NCI-H2029 treated with DMSO at 0.1 percent for 48 hours (cell line): ENCODE measurements around the gene ESR2.
"Not testable (repeated sequence)": the region's sequence is repeated elsewhere in the genome, so short reads cannot be mapped to it uniquely, and the experiment has no call there.

Source experiments
- DNase-seq: peaks from one replicate; lab custom pipeline; 2025; lab: John Stamatoyannopoulos, UW

Gene ESR2

DNA sequence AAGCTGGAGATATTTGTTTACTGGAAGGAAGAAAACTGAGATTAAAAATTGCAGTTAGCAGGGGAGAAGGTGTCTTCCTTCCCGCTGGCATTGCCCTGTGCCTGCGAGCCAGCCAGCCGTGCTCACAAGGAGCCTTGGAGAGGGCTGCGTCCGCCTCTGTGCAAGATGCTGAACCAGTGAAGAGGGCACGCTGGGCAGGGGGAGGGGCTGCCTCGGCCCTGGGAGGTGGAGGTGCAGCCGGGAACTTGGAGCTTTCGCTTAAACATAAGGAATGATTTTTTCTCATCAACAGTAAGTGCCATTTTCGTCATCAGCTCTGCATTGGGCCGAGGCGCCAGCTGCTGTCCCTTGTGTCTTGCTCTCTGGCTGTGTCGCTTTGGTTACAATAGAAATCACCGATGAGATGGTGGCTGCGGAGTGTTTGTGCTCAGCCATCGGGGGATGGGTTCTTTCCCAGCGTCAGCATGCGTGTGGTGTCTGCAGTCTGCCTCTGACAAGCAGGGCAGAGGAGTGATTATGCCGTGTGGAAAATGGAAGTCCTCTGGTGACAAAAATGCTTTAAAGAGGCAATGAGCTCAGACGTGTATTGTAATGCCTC lies 97.3 kb downstream of the ESR2 start:
- no peak for DNase-seq

DNA sequence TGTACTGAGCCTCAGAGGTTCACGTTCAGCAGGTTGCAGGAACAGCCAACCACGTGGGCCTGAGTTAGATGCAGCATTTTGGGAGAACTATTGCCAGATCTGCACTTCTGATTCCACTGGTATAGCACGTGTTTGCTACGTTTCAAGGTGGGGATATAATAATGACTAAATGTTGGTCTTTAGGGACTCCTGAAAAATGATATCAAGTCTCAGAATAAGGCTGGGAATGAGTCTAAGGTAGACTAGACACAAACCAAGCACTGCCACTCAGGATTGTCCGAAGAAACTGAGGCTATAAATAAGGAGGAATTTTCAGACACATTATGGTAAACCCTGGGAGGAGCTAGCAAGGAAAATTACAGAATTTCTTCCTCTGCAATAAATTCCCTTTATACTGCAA lies 98.1 kb downstream of the ESR2 start:
- DNase-seq: no peak

DNA sequence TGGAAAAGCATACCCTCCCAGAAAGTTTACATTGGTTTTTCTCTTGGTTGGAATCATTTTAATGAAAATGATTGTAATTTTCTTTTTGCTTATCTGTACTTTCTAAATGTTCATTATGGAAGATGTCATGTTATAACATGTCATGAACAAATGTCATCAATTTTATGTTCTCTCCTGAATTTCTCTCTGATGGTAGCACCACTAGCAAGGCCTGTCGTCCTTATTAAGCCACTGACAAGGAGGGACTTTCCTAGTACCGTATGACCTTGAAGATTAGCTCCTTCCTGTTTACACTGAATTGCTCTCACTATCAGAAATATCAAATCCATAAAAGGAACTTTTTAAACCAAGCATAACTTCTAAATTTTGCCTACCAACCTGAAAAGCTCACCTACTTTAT lies 99.0 kb downstream of the ESR2 start:
- DNase-seq: no peak

GRCh38 chr14:64194404-64194803 lies 99.8 kb downstream of the ESR2 start:
- DNase-seq: no peak

DNA sequence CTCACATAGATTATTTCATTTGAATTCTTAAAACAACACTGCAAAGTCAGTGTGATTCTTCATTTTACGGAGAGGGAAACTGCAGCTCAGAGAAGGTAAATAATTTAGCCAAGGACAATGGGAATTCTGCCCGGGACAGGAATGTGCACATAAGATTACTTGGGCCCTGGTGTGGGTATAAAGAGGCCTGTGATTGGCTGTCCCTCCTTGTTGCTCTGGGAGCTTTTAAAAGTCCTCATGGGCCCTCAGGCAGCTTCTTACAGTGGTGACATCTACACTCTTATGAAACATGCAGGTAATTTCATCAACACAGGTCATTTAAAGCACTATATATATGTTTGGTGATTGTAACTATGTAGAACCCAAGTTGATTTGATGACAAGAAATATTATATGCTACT lies 100.3 kb downstream of the ESR2 start:
- no peak for DNase-seq

DNA sequence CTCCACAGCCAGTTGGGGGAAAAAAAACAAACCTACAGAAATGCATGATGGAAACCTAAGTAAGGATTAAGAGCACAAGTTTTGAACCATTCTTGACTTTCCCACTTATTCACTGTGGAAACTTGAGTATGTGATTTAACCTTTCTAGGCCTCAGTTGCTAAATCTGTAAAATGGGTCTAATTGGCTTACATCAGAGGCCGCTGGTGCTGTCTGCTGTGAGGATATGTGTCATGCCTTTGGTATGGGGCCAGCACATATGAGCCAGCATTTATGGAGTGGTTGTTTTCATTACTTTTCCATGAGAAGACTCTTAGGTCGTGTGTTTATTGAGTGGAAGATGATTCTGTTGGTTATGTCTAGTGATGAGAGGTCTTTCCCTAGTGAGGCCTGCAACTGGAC lies 102.4 kb downstream of the ESR2 start:
- DNase-seq: no peak

- no peak for DNase-seq
Measured at GRCh38 chr14:64190974-64191502, 103.1 kb downstream of the ESR2 start.

- DNase-seq: no peak
Measured at GRCh38 chr14:64187331-64187730, 106.8 kb downstream of the ESR2 start.

- no peak for DNase-seq
Measured at GRCh38 chr14:64186231-64187129, 107.7 kb downstream of the ESR2 start.

DNA sequence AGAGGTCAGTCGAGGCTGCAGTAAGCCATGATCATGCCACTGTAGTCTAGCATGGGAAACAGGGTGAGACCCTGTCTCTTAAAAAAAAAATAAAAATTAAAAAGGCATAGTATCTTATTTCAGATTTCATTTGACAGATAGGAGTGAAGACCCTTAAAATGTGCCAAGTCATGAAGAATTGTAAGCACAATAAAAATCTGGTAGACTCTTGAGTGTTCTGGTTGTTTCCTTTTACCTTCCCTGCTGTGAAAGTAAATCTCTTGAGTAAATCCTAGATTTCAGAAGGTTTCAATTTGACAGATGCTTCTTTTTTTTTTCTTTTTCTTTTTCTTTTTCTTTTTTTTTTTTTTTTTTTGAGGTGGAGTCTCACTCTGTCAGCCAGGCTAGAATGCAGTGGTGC lies 109.0 kb downstream of the ESR2 start:
- DNase-seq: no peak

- no peak for DNase-seq
Measured at GRCh38 chr14:64184103-64184729, 110.0 kb downstream of the ESR2 start.

DNA sequence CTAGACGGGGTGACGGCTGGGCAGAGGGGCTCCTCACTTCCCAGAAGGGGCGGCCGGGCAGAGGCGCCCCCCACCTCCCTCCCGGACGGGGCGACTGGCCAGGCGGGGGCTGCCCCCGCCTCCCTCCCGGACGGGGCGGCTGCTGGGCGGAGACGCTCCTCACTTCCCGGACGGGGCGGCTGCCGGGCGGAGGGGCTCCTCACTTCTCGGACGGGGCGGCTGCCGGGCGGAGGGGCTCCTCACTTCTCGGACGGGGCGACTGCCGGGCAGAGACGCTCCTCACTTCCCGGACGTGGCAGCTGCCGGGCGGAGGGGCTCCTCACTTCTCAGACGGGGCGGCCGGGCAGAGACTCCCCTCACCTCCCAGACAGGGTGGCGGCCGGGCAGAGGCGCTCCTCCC lies 111.3 kb downstream of the ESR2 start:
- DNase-seq: not testable (repeated sequence)

DNA sequence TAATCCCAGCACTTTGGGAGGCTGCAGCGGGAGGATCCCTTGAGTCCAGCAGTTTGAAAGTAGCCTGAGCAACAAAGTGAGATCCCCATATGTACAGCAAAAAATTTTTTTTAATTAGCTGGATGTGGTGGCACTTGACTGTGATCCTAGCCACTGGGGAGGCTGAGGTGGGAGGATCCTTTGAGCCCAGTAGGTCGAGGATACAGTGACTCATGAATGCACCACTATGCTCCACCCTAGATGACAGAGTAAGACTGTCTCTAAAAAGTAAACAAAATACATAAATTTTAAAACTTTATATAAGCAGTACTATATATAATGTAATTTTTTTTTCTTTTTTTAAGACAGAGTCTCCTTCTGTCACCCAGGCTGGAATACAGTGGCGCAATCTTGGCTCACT lies 115.4 kb downstream of the ESR2 start:
- no peak for DNase-seq

DNA sequence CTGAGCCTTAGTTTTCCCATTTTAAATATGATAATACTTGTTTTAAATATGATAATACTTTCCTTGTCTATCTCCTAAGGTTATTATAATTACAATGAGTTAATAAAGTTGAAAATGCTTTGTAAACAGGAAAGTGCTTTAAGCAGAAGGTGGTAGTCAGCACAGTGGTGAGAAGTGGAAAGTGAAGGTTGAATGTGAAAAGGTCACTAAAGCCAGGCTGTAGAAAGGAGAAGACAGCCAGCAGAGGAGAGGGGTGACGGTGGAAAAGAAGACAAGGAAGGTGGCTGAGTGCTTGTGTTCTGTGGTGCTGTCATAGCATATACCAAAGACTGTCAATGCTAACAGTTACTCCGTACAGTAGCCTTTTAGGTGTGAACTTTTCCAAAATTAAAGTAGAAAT lies 117.8 kb downstream of the ESR2 start:
- no peak for DNase-seq

- no peak for DNase-seq
Measured at GRCh38 chr14:64174922-64175782, 119.0 kb downstream of the ESR2 start.

DNA sequence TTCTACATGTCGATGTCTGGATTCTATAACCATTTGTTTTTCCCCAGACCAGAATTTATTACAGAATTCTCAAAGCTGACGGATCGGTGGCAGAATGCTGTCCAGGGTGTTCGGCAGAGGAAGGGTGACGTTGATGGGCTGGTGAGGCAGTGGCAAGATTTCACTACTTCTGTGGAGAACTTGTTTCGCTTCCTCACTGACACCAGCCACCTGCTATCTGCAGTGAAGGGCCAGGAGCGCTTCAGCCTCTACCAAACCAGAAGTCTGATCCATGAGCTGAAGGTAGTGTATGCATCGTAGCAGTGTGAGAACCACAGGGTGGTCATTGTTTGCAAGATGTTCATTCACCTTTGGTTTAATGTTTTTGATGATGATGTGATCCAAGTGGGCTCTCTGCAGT lies 124.0 kb downstream of the ESR2 start:
- DNase-seq: no peak

GRCh38 chr14:64159588-64159987 lies 134.6 kb downstream of the ESR2 start:
- DNase-seq: no peak

- no peak for DNase-seq
Measured at GRCh38 chr14:64158608-64159007, 135.6 kb downstream of the ESR2 start.

DNA sequence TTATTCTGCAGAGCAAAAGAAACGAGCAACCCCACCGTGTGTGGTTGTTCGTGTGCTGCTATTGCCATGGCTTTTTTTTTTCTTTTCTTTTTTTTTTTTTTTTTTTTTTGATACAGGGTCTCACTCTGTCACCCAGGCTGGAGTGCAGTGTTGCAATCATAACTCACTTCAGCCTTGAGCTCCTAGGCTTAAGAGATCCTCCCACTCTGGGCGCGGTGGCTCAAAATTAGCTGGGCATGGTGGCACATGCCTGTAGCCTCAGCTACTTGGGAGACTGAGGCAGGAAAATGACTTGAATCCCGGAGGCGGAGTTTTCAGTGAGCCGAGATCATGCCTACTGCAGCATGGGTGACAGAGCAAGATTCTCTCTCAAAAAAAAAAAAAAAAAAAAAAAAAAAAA lies 144.2 kb downstream of the ESR2 start:
- no peak for DNase-seq

GRCh38 chr14:64147126-64147790 lies 146.9 kb downstream of the ESR2 start:
- no peak for DNase-seq

DNA sequence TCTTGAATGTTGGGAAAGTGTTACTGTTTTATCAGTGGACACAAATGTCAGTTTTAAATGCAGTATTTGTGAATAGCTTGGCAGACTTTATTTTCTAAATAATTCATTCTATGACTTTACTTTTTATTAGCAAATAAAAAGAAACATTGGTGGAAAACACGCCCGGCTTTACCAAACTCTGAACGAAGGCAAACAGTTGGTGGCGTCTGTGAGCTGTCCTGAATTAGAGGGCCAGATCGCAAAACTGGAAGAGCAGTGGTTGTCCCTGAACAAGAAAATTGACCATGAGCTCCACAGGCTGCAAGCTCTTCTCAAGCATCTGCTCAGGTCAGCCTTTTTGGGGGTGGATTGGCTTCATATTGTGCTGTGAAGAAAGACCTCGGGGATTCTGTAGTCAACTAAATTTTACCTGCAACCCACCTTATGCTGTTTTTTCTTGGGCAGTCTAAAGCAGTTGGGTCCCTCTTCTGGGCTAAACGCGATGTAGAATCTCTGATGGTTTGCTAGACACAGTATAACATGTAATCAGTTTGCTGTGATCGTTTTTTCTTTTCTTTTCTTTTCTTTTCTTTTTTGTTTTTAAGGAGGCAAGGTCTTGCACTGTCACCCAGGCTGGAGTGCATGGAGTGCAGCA lies 156.4 kb downstream of the ESR2 start:
- no peak for DNase-seq
